NCI-H2029 (cell line): Measurements from ENCODE around the gene TULP4.
"Not testable (repeated sequence)": the region's sequence is repeated elsewhere in the genome, so short reads cannot be mapped to it uniquely, and the experiment has no call there.

Source experiments
- DNase-seq: peaks from one replicate; lab custom pipeline; 2025; lab: John Stamatoyannopoulos, UW

TULP4 gene

GRCh38 chr6:158391276-158391675 lies 79.0 kb downstream of the TULP4 start:
- DNase-seq = no peak

DNA sequence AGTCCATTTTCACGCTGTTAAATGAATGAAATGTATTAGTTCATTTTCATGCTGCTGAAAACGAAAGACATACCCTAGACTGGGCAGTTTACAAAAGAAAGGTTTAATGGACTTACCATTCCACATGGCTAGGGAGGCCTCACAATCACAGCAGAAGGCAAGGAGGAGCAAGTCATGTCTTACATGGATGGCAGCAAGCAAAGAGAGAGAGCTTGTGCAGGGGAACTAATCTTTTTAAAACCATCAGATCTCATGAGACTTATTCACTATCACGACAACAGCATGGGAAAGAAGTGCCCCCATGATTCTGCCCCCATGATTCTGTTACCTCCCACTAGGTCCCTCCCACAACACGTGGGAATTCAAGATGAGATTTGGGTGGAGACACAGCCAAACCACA lies 79.7 kb downstream of the TULP4 start:
- not testable (repeated sequence) for DNase-seq

DNA sequence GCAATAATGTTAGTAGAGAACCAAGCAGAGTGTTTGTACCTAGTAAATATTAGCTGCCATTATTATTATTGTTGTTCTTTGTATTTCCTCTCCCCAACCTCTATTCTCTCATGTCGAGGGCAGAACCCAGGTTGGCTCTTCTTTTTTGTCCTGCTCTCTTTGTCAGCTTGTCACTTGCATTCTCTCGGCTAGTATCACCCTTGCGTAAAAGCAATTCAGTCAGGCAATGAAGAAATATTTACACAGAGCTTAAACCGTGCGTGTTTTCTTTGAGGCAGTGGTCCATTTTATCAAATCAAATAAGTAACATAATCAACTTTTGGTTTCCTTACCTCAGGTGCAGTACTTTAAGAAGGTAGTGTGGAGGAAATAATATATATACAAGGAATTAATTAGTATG lies 83.9 kb downstream of the TULP4 start:
- DNase-seq = no peak

DNA sequence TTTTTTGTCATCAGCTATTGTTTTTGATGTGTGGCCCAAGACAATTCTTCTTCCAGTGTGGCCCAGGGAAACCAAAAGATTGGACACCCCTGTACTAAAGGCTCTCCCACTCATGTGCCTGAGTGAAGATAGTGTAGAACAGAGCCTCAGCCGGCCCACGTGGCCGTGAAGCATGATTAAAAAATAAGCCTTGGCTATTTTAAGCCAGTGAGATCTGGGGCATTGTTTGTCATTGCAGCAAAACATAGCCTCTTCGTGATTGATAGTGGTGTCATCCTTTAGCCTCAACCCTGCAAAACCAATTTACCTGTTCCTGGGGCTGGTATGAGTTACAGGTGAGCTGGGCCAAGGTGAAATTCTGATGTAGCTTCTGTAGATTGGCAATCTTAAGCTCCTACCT lies 85.3 kb downstream of the TULP4 start:
- DNase-seq = no peak

DNA sequence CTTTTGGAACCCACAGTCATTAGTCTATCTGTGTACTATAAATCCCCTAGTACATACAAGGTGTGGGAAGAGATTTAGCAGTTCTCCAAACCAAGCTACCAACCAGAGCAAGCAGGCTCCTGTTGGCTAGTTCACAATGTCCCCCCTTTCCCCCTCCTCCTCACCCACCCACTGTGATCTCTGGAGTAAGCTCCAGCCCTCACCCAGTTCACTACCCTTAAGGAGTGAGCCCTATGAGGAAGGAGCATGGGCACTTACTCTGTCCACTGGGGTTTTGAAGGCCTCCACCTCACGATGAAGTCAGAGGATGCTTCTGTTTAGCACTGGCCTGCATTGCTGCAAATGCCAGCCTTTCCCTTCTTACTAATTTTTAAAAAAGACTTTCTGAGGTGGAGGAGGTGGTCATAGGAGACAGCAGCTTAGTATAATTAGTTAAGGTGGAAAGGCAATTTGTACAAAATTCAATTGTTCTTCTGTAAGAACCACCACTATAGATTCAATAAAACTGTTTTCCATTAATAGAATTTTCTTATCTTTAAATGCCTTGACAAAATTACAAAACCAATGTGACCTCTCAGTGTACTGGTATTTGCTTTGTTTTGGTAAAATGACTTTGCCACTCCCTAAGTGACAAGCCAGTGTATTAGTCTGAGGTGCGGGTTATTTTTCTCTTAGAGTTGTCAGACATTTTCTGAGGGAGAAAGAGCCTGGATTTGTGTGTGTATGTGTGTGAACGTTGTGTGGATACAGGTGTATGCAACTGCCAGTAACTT lies 86.2 kb downstream of the TULP4 start:
- DNase-seq = no peak

DNA sequence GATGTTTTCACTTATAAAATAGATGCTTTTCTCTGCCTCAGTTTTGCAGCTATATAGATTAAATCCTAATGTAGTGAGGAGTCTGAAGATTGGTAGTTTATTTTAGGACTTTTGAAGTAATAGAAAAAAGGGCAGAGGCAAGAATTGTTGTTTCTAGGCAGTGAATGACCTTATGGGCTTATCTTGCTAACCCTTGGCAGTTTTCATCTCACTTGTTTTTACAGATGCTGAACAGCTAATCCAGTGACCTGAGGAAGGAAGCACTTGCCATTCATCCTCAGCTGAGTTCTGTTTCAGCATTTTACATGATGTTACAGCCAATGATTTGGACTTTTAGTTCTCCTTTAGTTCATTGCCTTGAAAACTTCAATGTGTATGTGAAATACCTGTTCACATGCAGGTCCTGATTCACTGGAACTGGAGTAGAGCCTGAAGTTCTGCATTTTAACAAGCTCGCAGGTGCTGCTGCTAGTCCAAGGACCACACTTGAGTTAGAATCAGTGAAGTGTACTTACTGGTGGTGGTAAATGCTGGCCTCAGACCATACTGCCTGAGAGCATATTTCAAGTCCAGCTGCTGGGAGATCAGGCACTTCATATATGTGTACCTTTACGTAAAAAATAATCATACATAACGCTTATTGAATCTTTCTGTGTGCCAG lies 86.9 kb downstream of the TULP4 start:
- no peak for DNase-seq

- no peak for DNase-seq
These were observed 89.9 kb downstream of the TULP4 start for GRCh38 chr6:158402184-158402583.

GRCh38 chr6:158405321-158405831 lies 93.1 kb downstream of the TULP4 start:
- DNase-seq = not testable (repeated sequence)

GRCh38 chr6:158405933-158406332 lies 93.7 kb downstream of the TULP4 start:
- DNase-seq = peak; percentile 62

DNA sequence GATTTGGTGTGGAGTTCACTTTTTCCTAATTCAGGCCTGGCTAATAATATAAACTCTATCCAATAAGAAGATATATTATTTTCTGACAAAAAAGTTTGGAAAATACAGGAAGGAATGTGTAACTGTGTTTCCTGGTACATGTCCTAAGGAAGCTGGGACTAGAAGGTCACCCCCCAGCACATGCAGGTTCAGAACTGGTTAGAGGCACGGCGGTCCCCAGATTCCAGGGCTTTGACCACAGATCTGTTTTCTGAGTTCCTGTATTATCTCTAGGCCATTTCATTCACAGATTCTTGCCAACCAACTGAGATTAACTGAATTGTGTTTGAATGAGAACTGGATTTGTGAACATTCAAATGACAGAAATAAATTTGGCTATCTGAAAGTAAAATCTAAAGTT lies 94.5 kb downstream of the TULP4 start:
- DNase-seq = no peak

GRCh38 chr6:158408013-158408412 lies 95.7 kb downstream of the TULP4 start:
- no peak for DNase-seq

DNA sequence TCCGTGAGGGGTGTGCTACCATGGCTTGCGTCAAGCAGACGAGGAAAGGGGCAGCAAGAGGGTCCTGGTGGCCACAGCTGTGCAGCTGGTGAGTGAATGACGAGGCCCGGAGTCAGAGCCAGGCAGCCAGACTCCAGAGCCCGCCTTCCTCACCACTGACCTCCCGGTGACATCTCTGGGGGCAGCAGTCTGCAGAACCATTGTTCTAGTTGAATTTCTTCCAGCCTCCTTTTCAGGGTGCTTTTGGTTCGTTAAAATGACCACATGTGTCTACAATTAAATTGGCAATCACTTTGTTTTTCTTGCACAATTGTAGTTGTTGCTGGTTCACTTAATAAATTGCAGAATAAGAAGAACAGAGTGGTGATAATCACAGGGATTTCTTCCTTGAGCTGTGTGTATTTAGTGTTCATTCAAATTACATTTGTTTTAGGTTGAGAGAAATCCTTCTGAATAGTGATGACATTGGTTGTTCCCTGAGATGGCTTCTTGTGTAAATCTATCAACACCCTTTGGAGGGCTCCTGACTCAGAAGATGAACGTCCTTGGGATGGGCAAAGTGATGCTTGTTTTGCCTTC lies 96.4 kb downstream of the TULP4 start:
- no peak for DNase-seq

- no peak for DNase-seq
These were observed 97.2 kb downstream of the TULP4 start for GRCh38 chr6:158409451-158409850.

- peak; percentile 44 for DNase-seq
These were observed 98.5 kb downstream of the TULP4 start for GRCh38 chr6:158410784-158411183.

- DNase-seq = no peak
These were observed 99.7 kb downstream of the TULP4 start for GRCh38 chr6:158411998-158412397.

- DNase-seq = no peak
These were observed 100.8 kb downstream of the TULP4 start for GRCh38 chr6:158413028-158413427.

GRCh38 chr6:158413814-158414565 lies 101.7 kb downstream of the TULP4 start:
- DNase-seq = no peak

DNA sequence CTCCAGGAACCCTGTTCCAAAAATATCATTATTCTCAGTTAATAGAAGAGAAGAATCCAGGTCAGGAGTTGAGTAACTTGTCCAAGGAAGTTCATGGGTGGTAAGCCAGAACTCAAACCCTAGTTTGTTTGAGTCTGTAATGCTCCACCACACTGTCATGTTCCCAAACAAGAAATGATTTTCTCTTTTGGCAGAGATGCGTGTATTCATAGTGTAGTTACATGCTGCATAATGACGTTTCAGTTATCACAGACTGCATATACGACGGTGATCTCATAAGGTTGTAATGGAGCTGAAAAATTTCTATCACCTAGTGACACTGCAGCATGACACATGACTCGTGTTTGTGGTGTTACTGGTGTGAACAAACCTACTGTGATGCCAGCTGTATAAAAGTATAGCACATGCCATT lies 102.6 kb downstream of the TULP4 start:
- no peak for DNase-seq

DNA sequence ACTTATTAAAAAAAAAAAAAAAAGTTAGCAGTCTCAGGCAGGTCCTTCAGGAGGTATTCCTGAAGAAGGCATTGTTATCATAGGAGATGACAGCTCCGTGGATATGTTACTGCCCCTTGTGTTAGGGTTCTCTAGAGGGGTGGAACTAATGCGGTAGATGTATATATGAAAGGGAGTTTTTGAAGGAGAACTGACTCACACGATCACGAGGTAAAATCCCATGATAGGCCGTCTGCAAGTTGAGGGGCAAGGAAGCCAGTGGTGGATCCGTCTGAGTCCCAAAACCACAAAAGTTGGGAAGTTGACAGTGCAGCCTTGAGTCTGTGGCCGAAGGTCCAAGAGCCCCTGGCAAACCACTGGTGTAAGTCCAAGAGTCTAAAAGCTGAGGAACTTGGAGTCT lies 103.4 kb downstream of the TULP4 start:
- no peak for DNase-seq

DNA sequence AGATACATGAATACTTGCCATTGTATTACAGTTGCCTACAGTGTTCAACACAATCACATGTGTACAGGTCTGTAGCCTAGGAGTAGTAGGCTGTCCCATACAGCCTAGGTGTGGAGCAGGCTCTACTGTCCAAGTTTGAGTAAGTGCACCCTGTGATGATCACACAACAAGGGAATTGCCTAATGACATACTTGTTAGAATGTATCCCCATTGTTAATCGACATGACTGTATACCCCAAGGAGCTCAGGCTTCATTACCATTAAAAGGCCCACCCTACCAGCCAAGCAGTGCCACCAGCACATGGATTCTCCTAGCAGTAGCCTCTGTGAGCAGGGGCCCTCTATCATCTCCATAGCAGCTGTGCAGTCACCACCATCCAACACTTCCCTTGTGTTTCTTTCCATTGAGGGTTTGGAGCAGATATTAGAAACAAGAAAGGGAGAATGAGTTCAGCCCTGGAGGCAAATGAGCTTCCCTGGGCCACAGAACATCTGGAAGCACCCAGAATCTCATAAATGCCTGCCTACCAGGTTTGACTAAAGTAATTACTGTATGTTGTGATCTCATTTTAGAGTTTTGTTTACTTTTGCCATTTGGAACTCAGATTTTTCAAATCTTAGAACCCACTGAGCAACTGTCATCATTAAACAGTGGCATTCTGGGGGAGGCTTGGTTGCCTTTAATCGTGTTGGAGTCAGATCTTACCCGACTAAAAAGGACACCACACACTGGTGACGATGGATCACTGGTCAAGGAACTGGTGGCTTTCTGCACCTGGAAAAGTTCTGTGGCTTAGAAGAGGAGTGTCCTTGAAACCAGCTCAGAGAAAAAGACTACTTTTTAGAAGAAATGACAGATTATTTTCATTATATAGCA lies 104.9 kb downstream of the TULP4 start:
- DNase-seq = no peak

DNA sequence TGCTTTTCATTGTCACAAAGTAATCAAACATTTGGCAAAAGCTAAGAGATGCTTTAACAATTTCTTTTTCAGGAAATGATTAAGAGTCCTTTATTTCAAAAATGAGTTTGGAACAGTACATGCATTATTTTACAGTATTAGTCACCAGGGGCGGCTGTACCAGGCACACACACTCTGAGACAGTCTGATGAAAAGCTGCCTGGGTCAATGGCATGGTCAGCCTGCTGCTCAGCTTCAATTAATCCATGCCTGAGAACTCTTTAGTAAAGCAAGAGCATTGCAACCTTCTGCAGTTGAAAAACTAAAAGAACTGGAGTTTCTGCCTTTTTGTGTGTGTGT lies 105.5 kb downstream of the TULP4 start:
- no peak for DNase-seq

DNA sequence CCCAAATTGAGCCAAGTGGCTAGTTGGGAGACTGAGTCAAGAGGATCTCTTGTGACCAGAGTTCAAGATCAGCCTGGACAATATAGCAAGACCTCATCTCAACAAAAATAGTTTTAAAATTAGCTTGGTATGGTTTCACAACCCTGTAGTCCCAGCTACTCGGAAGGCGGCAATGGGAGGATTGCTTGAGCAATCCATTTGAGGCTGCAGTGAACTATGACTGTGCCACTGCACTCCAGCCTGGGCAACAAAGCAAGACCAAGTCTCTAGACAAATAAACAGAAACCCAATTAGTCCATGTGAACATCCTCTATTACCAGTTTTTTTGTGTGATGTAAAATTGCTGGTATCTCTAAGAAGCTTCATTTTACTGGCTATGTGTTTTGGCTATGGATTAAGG lies 106.2 kb downstream of the TULP4 start:
- DNase-seq = peak; percentile 41
